SK-N-MC (cell line): Measurements from ENCODE around the gene ATPAF1.

ENCODE experiments used
- EZH2 ChIP-seq: fragments of 200-600 bp; sonication (generic); IDR thresholded peaks from one replicate; pipeline ENCODE4 v1.6.1; 2017; ENCODE audit warnings: antibody characterized with exemption
- POLR2AphosphoS5 ChIP-seq: IDR thresholded peaks from 2 replicates; pipeline ENCODE4 v1.6.1; 2012; ENCODE audit warnings: mild to moderate bottlenecking, low read depth, low read length, borderline replicate concordance

DNA sequence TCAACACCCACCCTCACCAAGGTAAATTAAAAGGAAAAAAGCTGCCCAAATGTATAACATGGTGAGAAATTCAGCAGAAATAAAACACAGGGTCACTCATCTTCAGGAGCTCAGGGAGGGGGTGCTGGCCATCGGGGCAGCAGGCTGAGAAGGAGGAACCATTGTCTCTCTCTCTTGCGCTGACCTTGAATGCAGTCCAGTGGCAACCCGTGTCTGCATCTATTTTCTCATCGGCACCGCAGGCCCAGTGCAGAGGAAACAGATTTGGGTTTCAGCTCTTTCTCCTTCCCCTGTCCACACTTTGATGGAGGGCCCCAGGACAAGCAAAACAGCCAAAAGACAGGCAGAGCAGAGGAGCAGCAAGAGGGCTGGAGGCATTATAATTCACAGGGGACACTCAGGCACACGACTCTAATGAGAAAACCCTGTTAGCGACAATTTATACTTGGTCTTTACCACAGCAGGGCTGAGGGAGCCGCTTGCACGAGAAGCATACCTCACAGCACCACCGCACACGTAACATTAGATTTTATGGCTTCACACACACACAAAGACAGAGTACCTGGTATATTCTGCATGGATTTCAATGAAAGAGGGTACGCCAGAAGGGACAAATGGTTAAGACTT lies 82.7 kb downstream of the ATPAF1 start:
- TF ChIP-seq POLR2AphosphoS5, result no peak
- no peak for TF ChIP-seq EZH2
